GM19099 (cell line): ENCODE results near the gene CCSER1.

ENCODE experiments used
- POLR2A ChIP-seq: IDR thresholded peaks from 3 replicates; pipeline ENCODE4 v1.6.1; 2011; ENCODE audit warnings: low read depth; ENCODE audit not compliant: insufficient read length; ENCODE audit errors: extremely low read depth

The CCSER1 gene

GRCh38 chr4:90211174-90211573, 84.0 kb downstream of the CCSER1 start:
- no peak for TF ChIP-seq POLR2A

DNA sequence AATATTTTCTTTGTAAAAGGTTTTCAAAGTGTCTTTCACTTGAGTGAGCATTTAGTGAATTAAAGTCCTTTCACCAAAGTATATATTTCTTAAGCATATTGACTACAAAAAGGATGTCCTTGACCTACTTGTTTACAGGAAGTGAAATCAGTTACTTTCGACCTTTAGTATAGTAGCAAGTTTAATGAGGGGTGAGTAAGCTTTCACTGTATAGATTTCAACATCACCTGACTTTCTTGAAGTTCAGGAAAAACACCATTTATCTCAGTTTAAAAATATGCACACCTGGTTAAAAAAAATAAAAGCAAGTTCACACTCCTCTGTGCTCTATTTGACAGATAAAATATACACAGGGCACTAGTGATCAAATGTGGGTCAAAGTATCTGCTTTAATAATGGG, 88.1 kb downstream of the CCSER1 start:
- TF ChIP-seq POLR2A = no peak

GRCh38 chr4:90219822-90220221, 92.6 kb downstream of the CCSER1 start:
- TF ChIP-seq POLR2A = no peak

DNA sequence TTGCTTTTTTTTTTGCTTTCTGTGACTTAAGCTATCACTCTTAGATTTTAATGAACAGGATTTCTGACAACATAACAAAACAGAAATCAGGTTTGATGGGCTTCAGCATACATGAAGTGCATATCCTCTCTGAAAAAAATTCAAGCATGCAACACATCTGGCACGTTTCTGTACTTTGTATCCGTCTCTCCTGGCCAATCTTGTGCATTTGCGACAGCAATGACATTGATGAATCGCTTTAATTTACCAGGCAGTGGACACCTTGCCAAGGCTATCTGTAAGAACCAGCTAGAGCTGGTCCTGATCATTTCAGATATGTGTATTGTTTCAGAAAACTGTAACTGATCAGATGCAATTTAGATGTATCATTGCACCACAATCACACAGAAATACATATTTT, 93.3 kb downstream of the CCSER1 start:
- TF ChIP-seq POLR2A = no peak

DNA sequence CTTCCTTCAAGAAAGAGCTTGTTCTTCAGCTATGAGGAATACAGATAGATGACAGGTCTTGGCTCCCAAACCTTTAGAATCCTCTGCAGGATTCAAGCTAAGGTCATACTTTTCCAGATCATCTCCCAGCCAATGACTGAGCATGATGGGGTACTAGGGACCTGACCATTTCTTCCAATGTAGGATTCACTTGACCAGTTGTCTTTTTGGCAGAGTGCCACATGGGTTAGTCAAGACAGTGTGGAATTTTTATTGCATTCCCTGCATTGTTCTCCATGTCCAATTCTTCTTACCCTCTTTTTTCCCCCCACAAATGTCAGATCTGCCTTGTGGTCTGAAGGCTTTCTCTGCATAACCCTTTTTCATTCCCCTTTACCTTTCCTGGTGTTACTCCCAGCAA, 99.5 kb downstream of the CCSER1 start:
- TF ChIP-seq POLR2A = no peak

DNA sequence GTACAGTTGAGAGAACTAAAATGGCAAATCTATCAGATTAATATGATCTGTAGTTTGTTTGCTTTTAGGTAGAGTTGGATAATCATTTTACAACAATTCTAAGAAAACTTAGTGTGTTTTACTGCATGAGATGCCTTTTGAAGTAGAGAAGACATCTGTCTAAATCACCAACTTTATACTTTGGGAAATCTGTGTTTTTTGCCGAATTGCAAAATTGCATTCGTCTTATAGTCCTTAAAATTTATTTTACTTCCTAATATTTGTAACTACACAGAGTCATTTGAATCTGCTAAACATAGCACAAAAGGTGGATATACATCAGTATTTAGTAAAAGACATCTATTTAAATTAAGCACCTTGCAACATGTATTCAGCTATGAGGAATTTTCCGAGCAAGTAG, 100.0 kb downstream of the CCSER1 start:
- TF ChIP-seq POLR2A = no peak

GRCh38 chr4:90234916-90235547, 107.8 kb downstream of the CCSER1 start:
- no peak for TF ChIP-seq POLR2A

DNA sequence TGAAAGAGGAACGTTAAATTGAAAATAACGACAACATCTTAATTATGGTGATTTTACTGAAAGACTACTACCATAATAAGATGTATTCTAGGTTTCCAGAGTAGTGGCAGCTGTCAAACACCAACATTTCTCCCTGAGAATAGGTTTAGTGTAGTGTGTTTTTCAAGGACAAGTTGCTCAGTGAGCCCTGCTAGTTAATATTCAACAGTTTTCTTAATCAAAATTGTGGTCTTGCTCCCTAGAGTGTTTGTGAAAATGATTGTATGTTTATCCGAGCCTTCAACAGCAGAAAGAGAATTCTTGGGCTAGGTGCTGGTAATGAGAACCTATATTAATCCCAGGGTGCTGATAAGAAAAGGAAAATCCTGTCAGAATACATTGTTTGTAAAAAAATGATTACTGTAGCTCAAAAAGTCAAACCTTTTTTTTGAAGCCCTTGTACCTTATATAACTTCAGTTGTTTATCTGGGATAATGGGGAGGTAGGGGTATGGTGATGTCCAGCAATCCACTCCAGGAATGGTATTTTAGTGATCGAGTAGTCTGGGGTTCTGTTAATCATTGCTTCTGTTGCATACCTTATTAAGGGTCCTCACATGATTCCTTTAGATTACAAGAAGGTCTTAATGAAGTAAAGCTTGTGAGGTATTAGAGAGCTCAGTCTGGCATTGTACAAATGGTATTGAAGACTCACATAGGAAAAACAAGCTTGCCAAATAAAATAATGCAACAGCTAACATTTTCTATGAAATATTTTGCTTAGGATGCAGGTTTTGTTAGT, 110.7 kb downstream of the CCSER1 start:
- TF ChIP-seq POLR2A = no peak

- no peak for TF ChIP-seq POLR2A
Measured at GRCh38 chr4:90240333-90240732, 113.1 kb downstream of the CCSER1 start.

DNA sequence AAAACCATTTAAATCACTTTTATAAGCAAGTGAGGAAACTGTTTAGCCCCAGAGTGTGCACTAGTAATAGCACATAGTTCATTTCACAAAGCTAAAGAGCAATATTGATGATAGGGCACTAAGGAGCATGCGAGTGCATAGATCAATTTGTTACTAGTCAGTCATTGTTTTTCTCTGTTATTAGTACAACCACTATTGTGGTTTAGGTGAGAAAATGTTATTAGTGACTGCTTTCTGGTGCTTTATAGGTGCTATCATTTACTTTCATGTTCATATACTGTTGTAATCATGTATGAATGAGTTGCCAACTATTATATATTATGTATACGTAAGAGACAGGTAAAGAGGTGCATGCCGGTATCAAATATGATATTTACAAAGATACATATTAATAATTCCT, 113.8 kb downstream of the CCSER1 start:
- TF ChIP-seq POLR2A = no peak

DNA sequence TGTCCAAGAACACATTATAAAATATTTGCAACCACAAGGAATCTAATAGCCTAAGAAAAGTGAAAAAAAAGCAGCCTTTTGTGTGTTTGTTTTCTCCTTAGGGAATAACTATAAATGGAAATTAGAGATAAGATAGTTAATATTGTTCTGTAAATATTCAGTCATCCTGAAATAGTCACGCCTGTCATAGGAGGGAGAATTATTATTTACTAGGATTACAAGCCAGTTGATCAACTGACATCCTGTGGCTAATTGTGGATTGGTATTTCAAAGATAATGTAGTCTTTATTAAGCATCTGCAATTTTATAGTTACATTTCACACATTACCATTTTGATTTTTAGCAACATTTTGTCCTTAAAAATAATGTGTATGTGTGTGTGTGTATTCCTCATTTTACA, 118.6 kb downstream of the CCSER1 start:
- no peak for TF ChIP-seq POLR2A

GRCh38 chr4:90246816-90247215, 119.6 kb downstream of the CCSER1 start:
- TF ChIP-seq POLR2A = no peak

- no peak for TF ChIP-seq POLR2A
Measured at GRCh38 chr4:90254357-90254756, 127.2 kb downstream of the CCSER1 start.

- TF ChIP-seq POLR2A = no peak
Measured at GRCh38 chr4:90274175-90274574, 147.0 kb downstream of the CCSER1 start.

DNA sequence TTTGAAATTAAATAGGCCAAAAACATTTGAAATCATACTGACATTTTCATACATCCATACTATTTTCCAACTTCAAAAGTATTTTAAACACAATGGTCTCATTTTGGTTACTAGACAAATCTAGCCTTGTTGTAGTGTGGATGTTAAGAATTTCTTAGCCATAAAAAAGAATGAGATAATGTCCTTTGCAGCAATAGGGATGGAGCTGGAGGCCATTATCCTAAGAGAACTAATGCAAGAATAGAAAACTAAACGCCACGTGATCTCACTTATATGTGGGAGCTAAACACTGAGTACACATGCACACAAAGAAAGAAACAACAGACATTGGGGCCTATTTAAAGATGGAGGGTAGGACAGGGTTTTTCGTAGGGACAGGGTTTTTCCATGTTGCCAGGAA, 153.8 kb downstream of the CCSER1 start:
- no peak for TF ChIP-seq POLR2A

DNA sequence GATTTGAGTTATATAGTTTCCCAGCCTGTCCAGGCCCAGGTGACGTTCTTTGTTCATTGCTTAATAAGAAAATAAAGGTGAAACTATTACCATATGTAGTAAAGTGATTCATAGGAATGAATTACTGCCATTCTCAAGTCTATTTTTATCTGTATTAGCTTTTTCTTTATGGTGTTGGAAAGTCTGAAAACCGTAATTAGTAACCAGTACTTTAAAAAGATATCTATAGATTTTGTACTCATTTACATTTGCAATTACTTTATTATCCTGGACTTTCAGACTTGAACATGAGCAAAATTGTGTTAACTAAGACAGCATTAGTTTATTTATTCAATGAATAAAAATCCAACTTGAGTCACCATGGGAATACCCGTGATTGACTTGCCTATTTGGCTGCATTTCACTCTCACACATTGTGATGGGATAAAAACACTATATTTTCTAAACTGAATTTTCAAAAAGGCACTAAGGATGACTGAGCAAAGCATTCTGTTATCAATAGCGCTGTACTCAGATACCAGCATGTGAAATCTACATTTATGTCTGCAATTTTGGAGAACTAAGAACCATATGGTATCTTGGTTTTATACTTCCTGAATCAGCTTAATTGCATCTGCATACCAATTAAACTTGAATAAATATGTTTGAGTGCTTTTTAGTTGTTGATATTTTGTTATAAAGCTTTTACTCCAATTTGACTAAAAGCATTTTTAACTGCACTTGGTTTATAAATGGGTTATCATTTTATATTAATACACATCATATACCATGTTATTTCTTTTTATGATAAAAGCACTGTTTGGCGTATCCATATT, 154.6 kb downstream of the CCSER1 start:
- no peak for TF ChIP-seq POLR2A
